K562 (cell line): ENCODE measurements around the gene COL6A2. TPM values are rescaled to one million over a fixed set of nuclear protein-coding genes. Genes with fewer than 3 reads are reported as not detected.

Source experiments
- ATAC-seq: fragments of 200-7000 bp; cut with Tn5 transposase; 3 replicates; pipeline ENCODE4 v1.9.1; 2020; ENCODE audit warnings: moderate library complexity
- BruUV-seq: library from RNA; stranded (reverse); fragments of 400-500 nt; replicated peaks from 2 replicates; lab custom pipeline; 2021; lab: Mats Ljungman, UMichigan
- CTCF ChIA-PET: fragments of 300-600 bp; formaldehyde crosslinking; extraction: SDS; loops from one replicate; lab custom pipeline; 2021; ENCODE audit warnings: low intra/inter-chr PET ratio; lab: Yijun Ruan, JAX
- POLR2A ChIA-PET: fragments of 300-600, 350-650 bp; sonication (Branson Sonifier 250); formaldehyde crosslinking; extraction: SDS; loops from one replicate; lab custom pipeline; 2021; ENCODE audit warnings: antibody characterized with exemption, inconsistent platforms; lab: Yijun Ruan, JAX
- DNase-seq, 4 experiments: peaks; one replicate each; pipeline versions ENCODE4 v3.0.0 to v3.0.0-alpha.2; 2011 to 2018; ENCODE audit warnings: low spot score in 3 of 4, mixed read lengths in 3 of 4; ENCODE audit errors: extremely low read depth in 1 of 4
- FAIRE-seq: peaks from 2 replicates; lab custom pipeline; 2011; peaks lifted over from hg19 to GRCh38; lab: Jason Lieb, UNC
- H2AFZ ChIP-seq: 2 replicates; pipeline ENCODE4 v1.6.0; 2011; ENCODE audit warnings: low read depth, low read length, control low read depth, inconsistent platforms
- H3K27ac ChIP-seq: fragments of 200-600 bp; 3 replicates; pipeline ENCODE4 v1.8.0; 2011; ENCODE audit warnings: low read depth, mild to moderate bottlenecking, control low read depth, inconsistent platforms, low read length, moderate library complexity, mixed read lengths; ENCODE audit errors: extremely low read depth
- H3K27me3 ChIP-seq, 2 experiments: fragments of 300-600 bp in 1 of 2; 2 replicates in 1 of 2; 3 replicates in 1 of 2; pipeline versions ENCODE4 v1.6.0 to v1.8.0; 2011; ENCODE audit warnings: inconsistent platforms in 2 of 2, low read length in 2 of 2, mild to moderate bottlenecking in 1 of 2, mixed read lengths in 1 of 2, moderate library complexity in 1 of 2; ENCODE audit not compliant: control insufficient read depth in 2 of 2, insufficient read depth in 2 of 2
- H3K36me3 ChIP-seq: fragments of 300-600 bp; 3 replicates; pipeline ENCODE4 v1.8.0; 2011; ENCODE audit warnings: mild to moderate bottlenecking, low read length, inconsistent platforms; ENCODE audit not compliant: control insufficient read depth, insufficient read depth
- H3K4me1 ChIP-seq, 2 experiments: fragments of 200-600 bp in 1 of 2; replicated peaks in 1 of 2; 2 replicates in 1 of 2; 3 replicates in 1 of 2; pipeline versions ENCODE4 v1.5.1 to v1.8.0; 2011; ENCODE audit warnings: inconsistent platforms in 2 of 2, low read length in 2 of 2, mild to moderate bottlenecking in 1 of 2, mixed read lengths in 1 of 2, moderate library complexity in 1 of 2; ENCODE audit not compliant: control insufficient read depth in 2 of 2, insufficient read depth in 2 of 2
- H3K4me2 ChIP-seq: 2 replicates; pipeline ENCODE4 v1.6.1; 2011; ENCODE audit warnings: low read length, control low read depth, inconsistent platforms, mixed read lengths; ENCODE audit not compliant: insufficient read depth
- H3K4me3 ChIP-seq: fragments of 200-600 bp; sonication (generic), shearing (Covaris generic); 2 replicates; pipeline ENCODE4 v1.5.1; 2016; ENCODE audit warnings: control low read depth, inconsistent platforms
- H3K79me2 ChIP-seq: fragments of 200-600 bp; 3 replicates; pipeline ENCODE4 v1.8.0; 2011; ENCODE audit warnings: low read length, inconsistent platforms; ENCODE audit not compliant: control insufficient read depth, insufficient read depth
- H3K9ac ChIP-seq, 2 experiments: 2 replicates each; pipeline versions ENCODE4 v1.6.0 to v1.6.1; 2011; ENCODE audit warnings: low read depth in 2 of 2, low read length in 2 of 2, control low read depth in 1 of 2, inconsistent platforms in 1 of 2, mild to moderate bottlenecking in 1 of 2, mixed read lengths in 1 of 2; ENCODE audit not compliant: insufficient read depth in 1 of 2
- H3K9me1 ChIP-seq: one replicate; pipeline ENCODE4 v1.6.0; 2011; ENCODE audit warnings: inconsistent platforms, mild to moderate bottlenecking, low read length, moderate library complexity; ENCODE audit not compliant: control insufficient read depth, insufficient read depth
- H3K9me3 ChIP-seq: replicated peaks from 2 replicates; pipeline ENCODE4 v1.5.1; 2011; ENCODE audit warnings: low read depth, low read length, inconsistent platforms; ENCODE audit not compliant: control insufficient read depth, insufficient read depth
- H4K20me1 ChIP-seq: replicated peaks from 2 replicates; pipeline ENCODE4 v1.6.1; 2011; ENCODE audit warnings: low read length, inconsistent platforms, mixed read lengths; ENCODE audit not compliant: control insufficient read depth, insufficient read depth
- ARID4B ChIP-seq: sonication (generic); formaldehyde crosslinking; IDR thresholded peaks from 2 replicates; pipeline ENCODE4 v1.8.0; 2022; ENCODE audit warnings: mild to moderate bottlenecking, missing genetic modification reagents
- DIDO1 ChIP-seq: fragments of 450-650 bp; IDR thresholded peaks from 2 replicates; pipeline ENCODE4 v1.6.1; 2016; ENCODE audit warnings: low read depth, missing biosample characterization, missing genetic modification characterization
- HMGN3 ChIP-seq: IDR thresholded peaks from 2 replicates; pipeline ENCODE4 v1.6.1; 2011; ENCODE audit warnings: borderline replicate concordance, low read depth, mild to moderate bottlenecking, mixed read lengths, low read length; ENCODE audit not compliant: insufficient read length; ENCODE audit errors: extremely low read depth
- IRF1 ChIP-seq: sonication (generic); formaldehyde crosslinking; IDR thresholded peaks from 2 replicates; pipeline ENCODE4 v1.8.0; 2022; ENCODE audit warnings: missing genetic modification reagents, mild to moderate bottlenecking, borderline replicate concordance
- U2AF1 ChIP-seq: fragments of 200-400 bp; formaldehyde crosslinking; optimal IDR thresholded peaks from 2 replicates; pipeline ENCODE3; 2017; ENCODE audit warnings: mild to moderate bottlenecking, low read depth, low read length, moderate library complexity
- WGBS: fragments of 100-300 bp; shearing (Covaris generic); methylation state at CpG from one replicate; pipeline ENCODE4 v1.1.6; 2016; ENCODE audit warnings: low coverage, mixed read lengths; ENCODE audit not compliant: insufficient coverage; ENCODE audit errors: missing lambda C conversion rate; 5-methylcytosine and 5-hydroxymethylcytosine counted together
- in situ Hi-C: fragments of 300-500 bp; cut with MboI; formaldehyde crosslinking; loops from 4 replicates; pipeline ENCODE4 v1.15.0; 2018; ENCODE audit warnings: inconsistent platforms, mixed read lengths
- intact Hi-C: fragments of 100-400 bp; cut with micrococcal nuclease; formaldehyde crosslinking; loops from 2 replicates; pipeline ENCODE4 v1.14.2; 2022
- polyA plus RNA-seq, 8 experiments: library from polyadenylated mRNA; depleted of rRNA in 4 of 8; stranded (reverse) in 5 of 8; unstranded in 3 of 8; fragments of >200 nt; fragmentation: Nextera tagmentation in 2 of 8; fragmentation: Illumina TruSeq in 1 of 8; extraction: Ambion mirVana in 2 of 8; extraction: Trizol in 1 of 8; gene quantifications; 2 replicates each; pipeline versions ENCODE4 v1.2.1 to v1.2.3, GENCODE V29; 2011 to 2014; ENCODE audit warnings: inconsistent platforms in 1 of 8, missing spikeins in 1 of 8
- total RNA-seq, 7 experiments: library from RNA; depleted of rRNA in 6 of 7; stranded (reverse); fragments of >200 nt in 6 of 7; fragmentation: Illumina TruSeq in 2 of 7; extraction: Trizol in 2 of 7; gene quantifications; 2 replicates each; pipeline versions ENCODE4 v1.2.1 to v1.2.3, GENCODE V29; 2011 to 2021; ENCODE audit warnings: low replicate concordance in 1 of 7

COL6A2 gene
- total and polyA plus RNA-seq, 9 of the 15 experiments (the other 6 are each of a cell fraction or from before 2014, with no cell fraction given): 0.07 to 1.1 (median 0.24) TPM; not detected in 3

GRCh38 chr21:46151989-46152926, 54.3 kb downstream of the COL6A2 start:
- CTCF ChIA-PET: interaction anchor here (0.7 kb wide), 1 partner anchor 58 kb away, joined by 3 read pairs; no protein-coding TSS in a partner anchor
- FAIRE-seq (no peak), DNase-seq (no peak), ATAC-seq (no peak)
- intact Hi-C loops: loop anchor here (2.0 to 5.0 kb wide), 3 partner anchors 37 to 75 kb away; partner anchors contain the start of gene LSS
- Histone ChIP-seq H3K4me3 (no peak overlapping the region), H3K9me3 (no peaks in the 10 kb centered on the region), H3K9ac (peak overlapping the region; percentile 68 to 87; a peak in 3 of 4 replicates), H3K27me3 (no peaks in the 10 kb centered on the region), H3K79me2 (no peaks in the 10 kb centered on the region; the same call in 2 of the 3 replicates), H3K4me1 (peaks cover 15 to 77% of the 10 kb centered on the region in 2 experiments), H2AFZ (peak overlapping the region; percentile 86), H3K4me2 (peak overlapping the region; percentile 75), H3K27ac (peak overlapping the region; percentile 74; the same call in 2 of the 3 replicates), H3K9me1 (no peaks in the 10 kb centered on the region), H3K36me3 (peaks cover 13% of the 10 kb centered on the region; the same call in 2 of the 3 replicates), H4K20me1 (no peaks in the 10 kb centered on the region)
- WGBS: 90% methylated on average over 42 of the region's 45 CpGs
- no peak for TF ChIP-seq DIDO1
- TF ChIP-seq IRF1: no peak
- TF ChIP-seq ARID4B (CRISPR knock-in tag): no peak
- TF ChIP-seq HMGN3: peak; percentile 8
- no peak for TF ChIP-seq U2AF1
- in situ Hi-C loops: no loop called here
- BruUV-seq: no TSS peak
- POLR2A ChIA-PET: interaction anchor here (0.6 to 2.1 kb wide), 3 partner anchors 9 to 62 kb away, joined by 3 to 16 read pairs (median 4); no protein-coding TSS in a partner anchor
